MCF 10A (cell line): ENCODE measurements around the gene ATG2A. TPM values are rescaled to one million over a fixed set of nuclear protein-coding genes. Genes with fewer than 3 reads are reported as not detected.

Source experiments
- BruUV-seq: library from RNA; stranded (reverse); fragments of 400-500 nt; replicated peaks from 2 replicates; lab custom pipeline; 2021; lab: Mats Ljungman, UMichigan
- CTCF ChIA-PET: fragments of 300-600 bp; sonication (Branson Sonifier 250); formaldehyde crosslinking; extraction: SDS; loops from one replicate; lab custom pipeline; 2021; ENCODE audit warnings: antibody characterized with exemption, inconsistent platforms; lab: Yijun Ruan, JAX
- POLR2A ChIA-PET: fragments of 300-600, 350-650 bp; sonication (Branson Sonifier 250); formaldehyde crosslinking; extraction: SDS; loops from one replicate; lab custom pipeline; 2020; ENCODE audit warnings: antibody characterized with exemption, inconsistent platforms; lab: Yijun Ruan, JAX
- DNase-seq: peaks from one replicate; pipeline ENCODE4 v3.0.0-alpha.2; 2018; ENCODE audit not compliant: unreplicated experiment
- H3K27ac Mint-ChIP-seq: one replicate; pipeline ENCODE4 v1.8.0; 2022; ENCODE audit warnings: mild to moderate bottlenecking, low read depth, mixed read lengths; ENCODE audit not compliant: unreplicated experiment
- H3K27me3 Mint-ChIP-seq: one replicate; pipeline ENCODE4 v1.8.0; 2022; ENCODE audit warnings: mixed read lengths; ENCODE audit not compliant: insufficient read depth, unreplicated experiment
- H3K36me3 Mint-ChIP-seq: one replicate; pipeline ENCODE4 v1.8.0; 2022; ENCODE audit warnings: mild to moderate bottlenecking, moderate library complexity, mixed read lengths; ENCODE audit not compliant: insufficient read depth, unreplicated experiment
- H3K4me1 Mint-ChIP-seq: one replicate; pipeline ENCODE4 v1.8.0; 2022; ENCODE audit warnings: mixed read lengths; ENCODE audit not compliant: insufficient read depth, unreplicated experiment
- H3K4me3 Mint-ChIP-seq: one replicate; pipeline ENCODE4 v1.8.0; 2022; ENCODE audit warnings: mild to moderate bottlenecking, moderate library complexity, mixed read lengths; ENCODE audit not compliant: unreplicated experiment
- H3K9me3 Mint-ChIP-seq: one replicate; pipeline ENCODE4 v1.8.0; 2022; ENCODE audit warnings: mixed read lengths; ENCODE audit not compliant: unreplicated experiment
- CTCF ChIP-seq: fragments of 200-600 bp; IDR thresholded peaks from one replicate; pipeline ENCODE4 v1.8.0; 2022; ENCODE audit warnings: antibody characterized with exemption, mild to moderate bottlenecking; ENCODE audit not compliant: unreplicated experiment
- intact Hi-C: fragments of 100-400 bp; cut with micrococcal nuclease; formaldehyde crosslinking; loops from 2 replicates; pipeline ENCODE4 v1.14.1; 2022
- total RNA-seq: library from RNA; stranded (reverse); gene quantifications from 2 replicates; pipeline ENCODE4 v1.2.3, GENCODE V29; 2022

The ATG2A gene
- total RNA-seq, 1 experiment from 2014 or later, result 28.7 TPM

DNA sequence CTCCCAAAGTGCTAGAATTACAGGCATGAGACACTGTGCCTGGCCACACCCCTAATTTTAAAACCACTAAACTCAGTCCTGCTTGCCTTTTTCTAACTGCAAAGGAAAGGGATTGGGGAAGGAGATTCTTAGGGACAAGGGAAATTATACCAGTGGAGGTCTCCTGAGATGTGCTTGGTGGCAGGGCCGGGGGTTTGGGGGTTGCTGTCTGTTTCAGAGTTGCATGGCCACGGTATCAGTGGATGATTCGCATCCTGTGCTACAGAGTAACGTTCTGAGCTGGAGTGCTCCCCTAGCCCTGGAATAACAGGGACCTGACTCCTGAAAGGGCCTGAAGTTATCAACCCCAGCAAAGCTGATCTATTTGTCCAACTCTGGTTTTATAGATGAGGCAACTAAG is 19.5 kb upstream of the ATG2A start:
- no peak overlapping the region for H3K27ac Mint-ChIP-seq
- DNase-seq, result no peak
- intact Hi-C loops, result no loop called here
- peaks cover 13% of the 10 kb centered on the region for H3K36me3 Mint-ChIP-seq
- no peak overlapping the region for H3K4me3 Mint-ChIP-seq
- ChIA-PET CTCF (interaction anchor here (0.6 to 1.2 kb wide), 4 partner anchors 12 to 315 kb away, joined by 3 read pairs; partner anchors contain the start of gene PPP2R5B), POLR2A (interaction anchor here (0.6 to 0.9 kb wide), 2 partner anchors 19 to 33 kb away, joined by 4 read pairs; no protein-coding TSS in a partner anchor)
- no peaks in the 10 kb centered on the region for H3K9me3 Mint-ChIP-seq
- no peaks in the 10 kb centered on the region for H3K27me3 Mint-ChIP-seq
- BruUV-seq, result no TSS peak
- TF ChIP-seq CTCF, result no peak
- no peaks in the 10 kb centered on the region for H3K4me1 Mint-ChIP-seq

DNA sequence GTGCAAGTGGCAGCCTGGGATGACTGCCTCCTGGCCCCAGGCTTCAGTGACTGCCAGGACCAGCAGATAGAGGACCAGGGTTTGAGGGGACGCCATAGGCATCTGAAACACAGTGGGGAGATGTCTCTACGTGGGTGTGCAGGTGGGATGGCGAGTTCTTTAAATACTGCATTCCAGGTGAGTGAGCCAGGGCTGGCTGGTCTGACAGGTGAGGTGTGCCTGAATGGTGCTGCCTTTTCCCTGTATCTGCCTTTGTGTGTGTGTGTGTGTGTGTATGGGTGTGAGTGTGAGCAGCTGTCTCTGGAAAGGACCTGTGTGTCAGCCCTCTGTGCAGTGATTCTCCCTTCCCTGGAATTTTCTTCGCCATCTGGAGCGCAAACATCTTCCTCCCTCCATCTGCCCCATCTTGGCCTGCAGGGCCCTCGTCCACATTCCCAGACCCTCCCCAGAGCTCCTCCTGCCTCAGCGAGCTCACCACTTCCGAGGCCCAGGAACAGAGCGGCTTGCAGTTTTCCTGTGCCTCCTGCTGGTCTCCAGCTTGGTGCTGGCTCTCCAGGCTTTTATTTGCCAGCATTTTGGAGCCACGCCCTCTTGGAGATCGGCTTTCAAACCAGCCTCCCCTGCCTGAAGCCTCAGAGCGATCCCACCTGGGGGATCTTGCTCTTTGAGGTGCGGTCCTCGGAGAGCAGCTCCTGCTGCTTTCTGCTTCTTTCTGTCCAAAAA is 18.5 kb upstream of the ATG2A start, which contains the start of gene GPHA2:
GPHA2 (minus strand) TSS at position 535 of the 723 bp plus-strand sequence; CDS start at position 102, 433 bp downstream.
- Mint-ChIP-seq H3K27ac (no peak within 1 kb of the TSS), H3K9me3 (no peaks in the 10 kb centered on the region), H3K36me3 (peaks cover 21% of the 10 kb centered on the region), H3K4me1 (no peaks in the 10 kb centered on the region), H3K4me3 (no peak within 1 kb of the TSS), H3K27me3 (no peaks in the 10 kb centered on the region)
- no TSS peak for BruUV-seq
- TF ChIP-seq CTCF, result no peak
- ChIA-PET POLR2A (interaction anchor here (0.6 to 1.0 kb wide), 3 partner anchors 34 to 381 kb away, joined by 4 to 5 read pairs (median 4); partner anchors contain the start of gene ARL2), CTCF (interaction anchor here (0.7 to 0.8 kb wide), 2 partner anchors 11 to 49 kb away, joined by 3 read pairs; partner anchors contain the start of gene PPP2R5B)
- intact Hi-C loops, result no loop called here
- DNase-seq, result no peak

GRCh38 chr11:64934682-64935358 is 17.8 kb upstream of the ATG2A start:
- no peak for TF ChIP-seq CTCF
- ChIA-PET CTCF (interaction anchor here (0.6 to 0.7 kb wide), 2 partner anchors 40 to 48 kb away, joined by 3 read pairs; no protein-coding TSS in a partner anchor), POLR2A (interaction anchor here (0.9 to 1.0 kb wide), 2 partner anchors 11 to 80 kb away, joined by 3 to 5 read pairs; partner anchors contain the start of genes ARL2 and PPP2R5B)
- intact Hi-C loops, result no loop called here
- Mint-ChIP-seq H3K4me3 (no peak overlapping the region), H3K36me3 (peaks cover 28% of the 10 kb centered on the region), H3K4me1 (no peaks in the 10 kb centered on the region), H3K27ac (no peak overlapping the region), H3K27me3 (no peaks in the 10 kb centered on the region), H3K9me3 (no peaks in the 10 kb centered on the region)
- no peak for DNase-seq
- no TSS peak for BruUV-seq
